GM10266 (cell line): Measurements from ENCODE around the gene UBL7.

ENCODE experiments used
- DNase-seq: peaks from one replicate; pipeline ENCODE4 v3.0.0; 2012; ENCODE audit errors: extremely low spot score
- TF ChIP-seq, protein P1 (sequence below): IDR thresholded peaks from 2 replicates; pipeline ENCODE4 v1.5.1; 2012; ENCODE audit warnings: mild to moderate bottlenecking, low read depth; ENCODE audit not compliant: control insufficient read depth, insufficient read depth; ENCODE audit errors: missing control alignments

UBL7 gene

DNA sequence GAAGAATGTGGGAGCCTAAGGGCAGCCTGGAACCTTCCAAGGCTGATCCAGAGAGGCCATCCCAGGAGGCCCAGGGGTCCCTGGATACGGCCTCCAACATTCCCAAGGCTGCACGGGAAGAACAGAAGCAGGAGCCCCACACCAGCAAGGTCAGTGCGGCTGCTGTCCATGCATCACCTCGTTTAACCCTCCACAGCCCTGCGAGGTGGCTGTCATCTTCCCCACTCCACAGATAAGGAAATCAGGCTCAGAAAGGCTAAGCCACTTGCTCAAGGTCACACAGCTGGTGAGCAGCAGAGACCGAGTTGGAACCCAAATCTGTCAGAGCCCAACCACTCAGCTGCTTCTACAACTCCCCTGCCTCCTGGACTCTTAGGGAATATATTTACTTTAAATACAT is 48.8 kb downstream of the UBL7 start:
- TF ChIP-seq, protein P1, sequence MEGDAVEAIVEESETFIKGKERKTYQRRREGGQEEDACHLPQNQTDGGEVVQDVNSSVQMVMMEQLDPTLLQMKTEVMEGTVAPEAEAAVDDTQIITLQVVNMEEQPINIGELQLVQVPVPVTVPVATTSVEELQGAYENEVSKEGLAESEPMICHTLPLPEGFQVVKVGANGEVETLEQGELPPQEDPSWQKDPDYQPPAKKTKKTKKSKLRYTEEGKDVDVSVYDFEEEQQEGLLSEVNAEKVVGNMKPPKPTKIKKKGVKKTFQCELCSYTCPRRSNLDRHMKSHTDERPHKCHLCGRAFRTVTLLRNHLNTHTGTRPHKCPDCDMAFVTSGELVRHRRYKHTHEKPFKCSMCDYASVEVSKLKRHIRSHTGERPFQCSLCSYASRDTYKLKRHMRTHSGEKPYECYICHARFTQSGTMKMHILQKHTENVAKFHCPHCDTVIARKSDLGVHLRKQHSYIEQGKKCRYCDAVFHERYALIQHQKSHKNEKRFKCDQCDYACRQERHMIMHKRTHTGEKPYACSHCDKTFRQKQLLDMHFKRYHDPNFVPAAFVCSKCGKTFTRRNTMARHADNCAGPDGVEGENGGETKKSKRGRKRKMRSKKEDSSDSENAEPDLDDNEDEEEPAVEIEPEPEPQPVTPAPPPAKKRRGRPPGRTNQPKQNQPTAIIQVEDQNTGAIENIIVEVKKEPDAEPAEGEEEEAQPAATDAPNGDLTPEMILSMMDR: no peak

DNA sequence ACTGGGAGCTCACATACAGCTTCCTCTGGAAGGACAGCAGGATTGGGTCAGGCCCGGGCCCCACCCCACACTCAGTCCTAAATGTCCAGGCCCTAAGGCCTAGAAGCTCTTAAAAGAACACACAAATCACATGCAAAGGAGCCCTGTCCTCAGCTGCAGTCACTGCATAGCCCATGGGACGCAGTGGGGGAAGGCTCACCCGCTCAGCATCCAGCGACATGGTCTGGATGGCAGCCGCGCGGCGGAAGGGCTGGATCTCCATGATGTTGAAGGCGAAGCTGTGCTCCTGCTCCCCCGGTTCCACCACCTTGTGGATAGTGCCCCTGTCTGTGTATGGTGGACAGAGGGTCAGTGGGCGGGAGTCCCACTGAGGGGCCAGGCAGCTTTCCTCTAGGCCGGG is 49.3 kb downstream of the UBL7 start:
- DNase-seq: no peak
- TF ChIP-seq, protein P1: no peak

More for the DNA sequence above, 48.8 kb downstream of the UBL7 start:
- DNase-seq: no peak

DNA sequence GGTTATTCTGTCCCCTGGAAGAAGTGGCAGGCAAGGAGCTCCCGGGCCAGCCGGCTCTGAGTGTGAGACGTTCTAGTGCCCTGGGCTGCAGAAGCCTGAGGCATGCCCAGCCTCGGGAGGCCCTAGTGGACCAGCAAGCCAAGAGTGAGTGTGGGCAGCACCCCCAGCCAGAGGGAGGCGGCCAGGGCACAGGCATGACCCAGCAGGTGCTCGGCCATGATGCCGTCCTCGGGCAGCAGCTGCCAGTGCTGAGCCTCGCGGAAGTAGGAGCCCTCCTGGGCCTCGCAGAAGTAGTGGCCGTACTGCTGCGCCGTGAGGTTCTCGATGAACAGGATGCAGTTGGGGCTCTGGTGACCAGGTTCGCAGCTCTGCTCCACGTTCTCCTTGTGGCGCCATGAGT is 50.5 kb downstream of the UBL7 start:
- TF ChIP-seq, protein P1: no peak
- DNase-seq: no peak

DNA sequence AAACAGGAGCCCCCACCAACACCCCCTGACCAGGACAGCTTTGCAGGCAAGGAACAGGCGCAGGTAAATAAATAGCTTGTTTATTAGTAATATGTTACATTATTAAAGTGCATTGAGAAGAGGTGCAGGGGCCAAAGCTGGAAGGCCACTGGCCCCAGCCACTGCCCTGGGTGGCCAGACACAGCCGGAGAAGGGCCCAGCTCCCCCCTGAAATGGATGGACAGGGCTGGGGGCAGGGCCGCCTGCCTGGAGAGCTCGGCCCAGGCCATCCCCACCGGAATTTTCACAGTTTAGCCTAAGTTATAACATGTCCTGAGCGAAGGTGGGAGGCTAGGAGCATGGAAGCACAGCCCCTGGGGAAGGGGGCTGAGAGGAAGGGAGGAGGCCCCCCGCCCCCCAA is 51.7 kb downstream of the UBL7 start:
- DNase-seq: no peak
- TF ChIP-seq, protein P1: no peak

DNA sequence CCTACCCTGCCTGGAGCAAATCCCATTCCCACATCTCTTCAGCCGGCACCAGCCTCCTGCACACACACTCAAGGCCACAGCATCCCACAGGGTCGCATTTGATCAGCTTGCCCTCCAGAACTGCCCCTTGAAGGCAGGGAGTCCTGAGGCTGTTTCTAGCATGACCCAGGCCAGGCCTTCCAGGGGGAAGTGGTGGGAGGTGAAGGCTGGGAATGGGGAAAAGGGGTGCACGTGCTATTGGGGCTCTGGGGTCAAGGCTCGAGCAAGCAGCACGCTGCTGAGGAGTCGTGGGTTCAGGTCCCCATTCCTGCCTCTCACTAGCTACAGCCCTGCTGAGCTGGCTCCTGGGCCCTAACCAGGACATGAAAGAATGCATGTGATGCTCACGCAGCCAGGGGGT is 52.1 kb downstream of the UBL7 start:
- no peak for DNase-seq
- TF ChIP-seq, protein P1: no peak

DNA sequence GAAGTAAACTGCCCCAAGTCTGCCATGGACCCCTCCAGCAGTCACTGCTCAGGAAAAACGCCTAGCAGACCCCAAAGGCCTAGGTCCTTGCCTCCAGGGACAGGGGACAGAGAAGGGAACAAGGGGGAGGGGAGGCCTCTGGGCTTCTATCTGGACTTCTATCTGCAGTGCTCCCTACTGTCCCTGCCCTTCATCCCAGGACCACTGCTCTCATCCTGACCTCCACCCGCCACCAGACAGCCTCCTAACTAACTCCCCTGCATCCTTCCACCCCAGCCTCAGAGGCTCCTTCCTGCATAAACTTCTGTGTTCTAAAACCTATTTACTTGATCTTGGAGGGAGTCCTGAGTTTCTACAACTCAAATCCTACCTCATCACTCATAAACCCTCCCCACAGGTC is 52.6 kb downstream of the UBL7 start:
- TF ChIP-seq, protein P1: no peak
- no peak for DNase-seq

DNA sequence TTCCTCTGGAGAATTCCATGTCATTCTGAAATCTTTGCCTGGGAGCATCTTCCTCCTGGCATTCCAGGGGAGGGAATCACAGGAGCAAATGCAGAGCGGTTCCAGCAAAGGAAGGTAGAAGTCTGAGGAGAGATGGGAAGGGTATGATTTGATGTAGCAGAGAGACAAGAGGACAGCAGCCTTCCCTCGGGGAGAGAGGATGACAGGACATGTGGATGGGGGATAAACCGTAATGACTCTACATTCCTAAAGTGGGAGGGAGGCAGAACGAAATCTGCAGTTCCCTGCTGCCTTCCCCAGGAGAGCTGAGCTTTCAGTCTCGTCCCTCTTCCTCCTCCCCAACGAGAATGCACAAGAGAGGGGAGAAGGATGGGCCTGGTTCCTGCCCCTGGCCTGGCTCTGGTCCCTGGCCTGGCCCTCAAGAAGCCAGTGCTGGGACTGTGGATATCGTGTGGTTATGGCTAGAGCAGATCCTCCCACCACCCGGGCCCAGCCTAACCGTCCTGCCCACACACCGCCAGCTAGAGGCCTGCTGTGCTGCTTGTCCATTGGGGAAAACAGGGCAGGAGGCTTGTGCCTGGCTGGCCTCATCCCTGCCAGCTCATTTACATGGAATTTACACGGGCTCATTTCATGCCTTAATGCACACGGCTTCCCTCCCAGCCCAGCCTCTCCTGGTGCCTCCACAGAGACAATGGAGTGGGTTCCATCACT is 53.8 kb downstream of the UBL7 start:
- DNase-seq: no peak
- TF ChIP-seq, protein P1: no peak
